CD4-positive, alpha-beta T cell (primary cell): ENCODE results near the gene CKAP2L. TPM values are rescaled to one million over a fixed set of nuclear protein-coding genes. Genes with fewer than 3 reads are reported as not detected.

Experiments
- ATAC-seq: fragments of 200-7000 bp; cut with Tn5 transposase; one replicate; pipeline ENCODE4 v1.10.0; 2022; ENCODE audit warnings: mild to moderate bottlenecking; ENCODE audit not compliant: poor library complexity
- CTCF ChIA-PET: fragments of 350-600 bp; sonication (Branson Sonifier 250); formaldehyde crosslinking; loops from one replicate; lab custom pipeline; 2021; ENCODE audit warnings: antibody characterized with exemption, inconsistent platforms; lab: Charles Lee
- POLR2A ChIA-PET: fragments of 350-600 bp; sonication (Branson Sonifier 250); formaldehyde crosslinking; loops from one replicate; lab custom pipeline; 2021; ENCODE audit warnings: antibody characterized with exemption, inconsistent platforms; lab: Charles Lee
- DNase-seq, 14 experiments: peaks; one replicate each; pipeline ENCODE4 v3.0.0-alpha.2; 2013 to 2020; ENCODE audit warnings: mixed read lengths in 2 of 14
- H3K27ac ChIP-seq, 2 donors: one replicate each; pipeline versions ENCODE4 v1.5.1 to v1.7.0; 2013; ENCODE audit warnings: low read length in 2 of 2, low read depth in 1 of 2, mild to moderate bottlenecking in 1 of 2
- H3K27me3 ChIP-seq, 2 experiments: 1 replicate in 1 of 2; 2 replicates in 1 of 2; pipeline versions ENCODE4 v1.6.1 to v1.7.0; 2013; ENCODE audit warnings: low read length in 2 of 2, control low read depth in 1 of 2, mild to moderate bottlenecking in 1 of 2, moderate library complexity in 1 of 2; ENCODE audit not compliant: insufficient read depth in 2 of 2, control insufficient read depth in 1 of 2
- H3K36me3 ChIP-seq: one replicate; pipeline ENCODE4 v1.6.1; 2013; ENCODE audit warnings: low read length, control low read depth; ENCODE audit not compliant: insufficient read depth
- H3K4me1 ChIP-seq: one replicate; pipeline ENCODE4 v1.6.1; 2013; ENCODE audit warnings: low read length, control low read depth; ENCODE audit not compliant: insufficient read depth
- H3K4me3 ChIP-seq: one replicate; pipeline ENCODE4 v1.5.1; 2013; ENCODE audit warnings: mild to moderate bottlenecking, low read length, moderate library complexity
- H3K9me3 ChIP-seq, 2 experiments: 1 replicate in 1 of 2; 2 replicates in 1 of 2; pipeline versions ENCODE4 v1.6.1 to v1.7.0; 2013; ENCODE audit warnings: low read length in 2 of 2, mild to moderate bottlenecking in 2 of 2, control low read depth in 1 of 2, moderate library complexity in 1 of 2; ENCODE audit not compliant: control insufficient read depth in 1 of 2, insufficient read depth in 1 of 2
- H3K27ac Mint-ChIP-seq: one replicate; pipeline ENCODE4 v1.8.0; 2020; ENCODE audit warnings: mixed read lengths
- H3K27me3 Mint-ChIP-seq: one replicate; pipeline ENCODE4 v1.8.0; 2021; ENCODE audit warnings: mixed read lengths
- H3K36me3 Mint-ChIP-seq: one replicate; pipeline ENCODE4 v1.8.0; 2021; ENCODE audit warnings: low read depth, mixed read lengths
- H3K4me1 Mint-ChIP-seq: one replicate; pipeline ENCODE4 v1.8.0; 2021; ENCODE audit warnings: low read depth, mixed read lengths
- H3K4me3 Mint-ChIP-seq: one replicate; pipeline ENCODE4 v1.8.0; 2020; ENCODE audit warnings: mild to moderate bottlenecking, mixed read lengths
- H3K9me3 Mint-ChIP-seq: one replicate; pipeline ENCODE4 v1.8.0; 2020; ENCODE audit warnings: mixed read lengths
- intact Hi-C, 2 experiments: fragments of 100-400 bp; cut with DNase I in 1 of 2; cut with micrococcal nuclease in 1 of 2; formaldehyde crosslinking; loops; one replicate each; pipeline versions ENCODE4 v1.15.1 to v1.9.0; 2023 to 2025; cut with DNase I, micrococcal nuclease
- total RNA-seq, 174 experiments: library from RNA in 2 of 174; stranded (reverse) in 2 of 174; gene quantifications; one replicate each; pipeline ENCODE4 v1.2.3 and lab custom pipeline; 2021 to 2026
- TF ChIP-seq, protein P1 (sequence below): fragments of 200-600 bp; IDR thresholded peaks from one replicate; pipeline ENCODE4 v1.8.0; 2022; ENCODE audit warnings: antibody characterized with exemption, mild to moderate bottlenecking

Gene CKAP2L
- total RNA-seq, 2 experiments from 2014 or later: 0.08 to 0.50 TPM

DNA sequence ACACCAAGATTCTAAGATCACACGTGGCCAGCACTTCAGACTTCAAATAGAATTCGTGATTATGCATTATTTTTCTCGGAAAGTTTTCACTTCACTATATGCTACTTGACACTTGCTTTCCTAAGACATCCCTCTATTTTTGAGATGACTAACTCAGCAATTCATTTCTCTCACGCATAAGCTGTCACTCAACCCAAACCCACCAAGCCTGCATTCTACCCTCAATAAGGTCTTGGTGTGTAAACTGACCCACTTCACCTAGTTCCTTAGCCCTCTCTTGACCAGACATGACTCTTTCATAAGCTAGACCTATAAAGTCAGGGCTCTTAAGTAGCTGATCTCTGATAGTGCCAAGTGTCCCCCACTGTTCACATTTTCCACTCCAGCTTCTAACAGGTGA, 11.7 kb downstream of the CKAP2L start:
- H3K27ac Mint-ChIP-seq: no peak overlapping the region
- ChIA-PET CTCF (interaction anchor here (1.2 kb wide), 1 partner anchor 9 kb away, joined by 4 read pairs; no protein-coding TSS in a partner anchor), POLR2A (no interaction called here)
- Histone ChIP-seq H3K4me3 (no peak overlapping the region), H3K4me1 (peaks cover 11% of the 10 kb centered on the region), H3K9me3 (no peaks in the 10 kb centered on the region), H3K36me3 (no peaks in the 10 kb centered on the region), H3K27ac (no peak overlapping the region), H3K27me3 (no peaks in the 10 kb centered on the region)
- TF ChIP-seq, protein P1, sequence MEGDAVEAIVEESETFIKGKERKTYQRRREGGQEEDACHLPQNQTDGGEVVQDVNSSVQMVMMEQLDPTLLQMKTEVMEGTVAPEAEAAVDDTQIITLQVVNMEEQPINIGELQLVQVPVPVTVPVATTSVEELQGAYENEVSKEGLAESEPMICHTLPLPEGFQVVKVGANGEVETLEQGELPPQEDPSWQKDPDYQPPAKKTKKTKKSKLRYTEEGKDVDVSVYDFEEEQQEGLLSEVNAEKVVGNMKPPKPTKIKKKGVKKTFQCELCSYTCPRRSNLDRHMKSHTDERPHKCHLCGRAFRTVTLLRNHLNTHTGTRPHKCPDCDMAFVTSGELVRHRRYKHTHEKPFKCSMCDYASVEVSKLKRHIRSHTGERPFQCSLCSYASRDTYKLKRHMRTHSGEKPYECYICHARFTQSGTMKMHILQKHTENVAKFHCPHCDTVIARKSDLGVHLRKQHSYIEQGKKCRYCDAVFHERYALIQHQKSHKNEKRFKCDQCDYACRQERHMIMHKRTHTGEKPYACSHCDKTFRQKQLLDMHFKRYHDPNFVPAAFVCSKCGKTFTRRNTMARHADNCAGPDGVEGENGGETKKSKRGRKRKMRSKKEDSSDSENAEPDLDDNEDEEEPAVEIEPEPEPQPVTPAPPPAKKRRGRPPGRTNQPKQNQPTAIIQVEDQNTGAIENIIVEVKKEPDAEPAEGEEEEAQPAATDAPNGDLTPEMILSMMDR: no peak
- peaks cover 12% of the 10 kb centered on the region for H3K4me1 Mint-ChIP-seq
- no peak for DNase-seq
- H3K27me3 Mint-ChIP-seq: no peaks in the 10 kb centered on the region
- no peaks in the 10 kb centered on the region for H3K36me3 Mint-ChIP-seq
- intact Hi-C loops: loop anchor here in 1 of 2 experiments (2.0 kb wide), 1 partner anchor 206 kb away; no protein-coding TSS in a partner anchor
- no peak overlapping the region for H3K4me3 Mint-ChIP-seq
- H3K9me3 Mint-ChIP-seq: no peaks in the 10 kb centered on the region
- no peak for ATAC-seq

DNA sequence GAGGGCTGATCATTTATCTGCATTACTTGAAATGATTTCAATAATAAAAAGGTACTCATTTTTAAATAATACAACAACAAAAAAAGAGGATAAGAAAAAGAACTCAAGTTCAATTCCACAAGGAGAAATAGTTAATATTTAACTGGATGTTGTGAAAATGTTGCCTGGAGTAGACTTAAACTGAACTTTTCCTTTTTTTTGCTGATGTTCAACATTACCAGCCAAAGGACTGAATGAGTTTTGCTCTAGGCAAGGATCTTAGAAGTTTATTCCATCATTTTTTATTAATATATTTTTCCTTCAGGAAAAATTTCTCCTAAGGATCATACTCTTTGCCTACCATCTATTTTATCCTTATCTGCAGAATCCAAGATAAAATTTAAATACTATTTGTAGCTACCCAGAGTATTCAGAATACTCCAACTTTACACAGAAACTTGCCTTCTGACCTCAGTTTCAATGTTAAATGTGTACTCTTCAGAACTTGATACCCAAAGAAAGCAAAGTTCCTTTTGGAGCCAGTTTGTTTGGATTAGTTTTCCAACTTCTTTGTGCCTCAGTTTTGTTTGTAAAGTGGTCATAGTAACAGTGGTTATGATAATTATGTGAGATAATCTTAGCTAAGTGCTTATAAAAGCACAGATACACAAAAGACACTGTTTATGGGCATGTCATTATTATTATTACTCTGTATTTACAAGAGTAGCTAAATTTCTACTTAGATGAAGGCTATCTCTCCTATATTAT, 12.8 kb downstream of the CKAP2L start:
- intact Hi-C loops: loop anchor here in 1 of 2 experiments (2.0 kb wide), 1 partner anchor 207 kb away; no protein-coding TSS in a partner anchor
- TF ChIP-seq, protein P1: no peak
- Mint-ChIP-seq H3K4me3 (no peak overlapping the region), H3K27me3 (no peaks in the 10 kb centered on the region), H3K9me3 (no peaks in the 10 kb centered on the region), H3K4me1 (peaks cover 12% of the 10 kb centered on the region), H3K27ac (no peak overlapping the region), H3K36me3 (no peaks in the 10 kb centered on the region)
- ATAC-seq (no peak), DNase-seq (no peak)
- no peaks in the 10 kb centered on the region for H3K9me3 ChIP-seq
- H3K4me1 ChIP-seq: peaks cover 8% of the 10 kb centered on the region
- no peak overlapping the region for H3K27ac ChIP-seq
- no peak overlapping the region for H3K4me3 ChIP-seq
- H3K27me3 ChIP-seq: no peaks in the 10 kb centered on the region
- ChIA-PET POLR2A (no interaction called here), CTCF (interaction anchor here (0.6 kb wide), 1 partner anchor 133 kb away, joined by 3 read pairs; no protein-coding TSS in a partner anchor)
- H3K36me3 ChIP-seq: no peaks in the 10 kb centered on the region

DNA sequence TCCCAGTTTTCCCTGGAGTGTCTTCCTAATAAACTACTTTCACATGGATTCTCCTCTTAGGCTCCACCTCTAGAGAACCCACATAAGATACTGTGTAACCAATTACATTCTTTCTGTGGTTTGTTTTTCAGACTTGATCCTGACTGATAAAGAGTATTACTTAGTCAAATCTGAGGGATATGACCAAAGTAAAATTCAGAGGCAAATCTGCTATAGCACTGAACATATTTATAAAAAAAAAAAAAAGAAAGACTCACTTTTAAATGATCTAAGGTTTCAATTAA, 13.9 kb downstream of the CKAP2L start:
- Histone ChIP-seq H3K9me3 (no peaks in the 10 kb centered on the region), H3K27ac (no peak overlapping the region), H3K4me3 (no peak overlapping the region), H3K36me3 (no peaks in the 10 kb centered on the region), H3K4me1 (peaks cover 8% of the 10 kb centered on the region), H3K27me3 (no peaks in the 10 kb centered on the region)
- Mint-ChIP-seq H3K27ac (no peak overlapping the region), H3K9me3 (no peaks in the 10 kb centered on the region), H3K4me1 (peaks cover 12% of the 10 kb centered on the region), H3K36me3 (no peaks in the 10 kb centered on the region), H3K27me3 (no peaks in the 10 kb centered on the region), H3K4me3 (peak overlapping the region; percentile 12)
- TF ChIP-seq, protein P1: no peak
- no peak for ATAC-seq
- DNase-seq: no peak
- ChIA-PET CTCF (interaction anchor here (0.6 to 3.5 kb wide), 11 partner anchors 10 to 640 kb away, joined by 3 to 25 read pairs (median 5); partner anchors contain the start of gene CKAP2L), POLR2A (no interaction called here)
- intact Hi-C loops: loop anchor here in 1 of 2 experiments (1.0 kb wide), 1 partner anchor 135 kb away; no protein-coding TSS in a partner anchor
